SK-MEL-5 (cell line): ENCODE data around the gene GPT2. TPM values are rescaled to one million over a fixed set of nuclear protein-coding genes. Genes with fewer than 3 reads are reported as not detected.

Experiments used
- DNase-seq: peaks from one replicate; pipeline ENCODE4 v3.0.0-alpha.2; 2016; ENCODE audit warnings: low read depth, low spot score
- in situ Hi-C: cut with HindIII; loops from 2 replicates; pipeline ENCODE4 v1.10.0; 2016; ENCODE audit warnings: low sequenced_read_pairs, high pct_unique_total_duplicates, low pct_unique_long_range_greater_than_20kb
- small RNA-seq, 2 experiments: library from RNA; depleted of rRNA; stranded (forward); fragments of <200 nt; gene quantifications; one replicate each; pipeline ENCODE3, GENCODE V24; 2014
- total RNA-seq: library from RNA; depleted of rRNA; stranded (reverse); fragments of >200 nt; shearing (Covaris generic); gene quantifications from 2 replicates; pipeline ENCODE4 v1.2.3, GENCODE V29; 2014; rRNA removed

The GPT2 gene
- total RNA-seq, 1 experiment from 2014 or later: 10.1 TPM

DNA sequence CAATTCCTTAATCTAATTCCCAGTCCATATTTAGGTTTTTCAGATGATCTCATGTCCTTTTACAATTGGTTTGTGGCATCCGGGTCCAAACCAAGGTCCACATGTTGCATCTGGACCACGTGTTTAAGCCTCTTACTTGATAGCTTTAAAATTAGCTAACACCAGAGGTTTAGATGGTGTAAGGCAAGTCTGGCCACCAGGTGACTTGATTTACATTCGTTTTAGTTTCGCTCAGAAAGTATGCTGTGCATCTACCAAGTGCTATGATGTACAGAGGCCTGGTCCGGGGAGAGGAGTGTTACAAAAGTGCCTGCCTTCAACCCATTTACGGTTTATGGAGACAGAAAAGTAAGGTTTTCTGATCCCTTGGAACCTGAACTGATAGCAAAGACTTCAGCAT, 90.2 kb downstream of the GPT2 start:
- DNase-seq: no peak
- in situ Hi-C loops: no loop called here

DNA sequence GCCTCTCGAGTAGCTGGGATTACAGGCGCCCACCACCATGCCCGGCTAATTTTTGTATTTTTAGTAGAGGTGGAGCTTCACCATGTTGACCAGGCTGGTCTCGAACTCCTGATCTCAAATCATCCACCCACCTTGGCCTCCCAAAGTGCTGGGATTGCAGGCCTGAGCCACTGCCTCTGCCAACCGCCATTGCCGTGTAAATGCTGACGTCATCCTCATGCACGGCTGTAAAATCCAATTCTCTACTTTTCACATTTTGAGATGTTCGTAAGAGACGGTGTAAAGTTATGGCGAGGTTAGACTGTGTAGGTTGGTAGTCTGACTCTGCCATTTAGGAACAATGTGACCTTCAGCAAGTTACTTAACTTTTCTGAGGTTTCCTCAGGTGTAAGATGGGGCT, 91.0 kb downstream of the GPT2 start:
- no peak for DNase-seq
- in situ Hi-C loops: no loop called here

DNA sequence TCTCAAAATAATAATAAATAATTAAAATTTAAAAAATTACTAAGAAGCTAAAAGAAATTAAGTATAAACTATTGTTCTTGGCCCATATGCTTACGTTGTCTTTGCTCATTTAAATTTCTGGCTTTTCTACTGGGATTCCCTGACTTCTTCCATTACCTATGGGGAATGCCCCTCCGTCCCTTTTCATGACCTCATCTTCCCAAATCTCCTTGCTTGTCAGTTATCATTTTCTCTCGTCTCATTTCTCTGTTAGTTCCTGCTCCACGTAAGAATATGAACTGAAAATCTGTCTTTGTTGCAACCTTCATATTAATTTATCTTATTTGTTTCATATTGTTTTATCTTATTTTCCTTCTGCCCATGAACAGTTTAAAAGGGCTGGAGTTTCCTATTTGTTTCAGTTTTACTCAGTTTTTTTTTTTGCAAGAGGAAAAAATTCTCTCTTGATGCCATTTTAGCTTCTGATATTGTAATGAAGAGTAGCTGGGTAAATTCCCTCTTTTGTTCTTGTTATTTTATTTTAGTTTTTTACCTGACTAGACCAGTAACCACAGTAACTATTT, 91.8 kb downstream of the GPT2 start:
- in situ Hi-C loops: no loop called here
- DNase-seq: no peak

DNA sequence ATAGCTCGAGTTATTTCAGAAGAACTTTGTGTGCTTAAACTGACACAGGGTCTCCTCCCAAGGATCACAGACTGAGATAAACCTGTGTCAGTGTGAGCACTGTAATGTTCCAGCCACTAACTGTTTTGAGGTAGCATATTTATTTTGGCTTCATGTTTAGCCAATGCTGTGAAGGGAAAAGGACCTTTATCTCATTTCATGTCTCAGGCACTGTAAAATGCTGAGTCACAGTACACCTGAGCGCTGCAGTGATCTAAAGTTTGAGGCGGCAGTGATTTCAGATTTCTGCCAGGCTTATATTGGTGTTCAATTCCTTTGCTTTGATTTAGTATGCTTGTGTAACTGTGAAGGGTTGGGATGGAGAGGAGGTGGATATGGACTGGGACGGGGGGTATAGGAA, 92.4 kb downstream of the GPT2 start:
- no peak for DNase-seq
- in situ Hi-C loops: no loop called here

Small RNAs within 50 kb of the gene (small RNA-seq; reads per million reads assigned to genes)
- gene AC007225.2: 0 reads per million in 2 experiments

Other genes starting within 250 kb of the GPT2 start
- gene VPS35, start 195.2 kb upstream of the GPT2 start, total RNA-seq: 148 and 162 TPM in 2 replicates
- gene ORC6, start 194.7 kb upstream of the GPT2 start, total RNA-seq: 24.4 and 26.2 TPM in 2 replicates
- gene MYLK3, start 136.0 kb upstream of the GPT2 start, total RNA-seq: 0.67 and 1.1 TPM in 2 replicates
- gene C16orf87, start 53.2 kb upstream of the GPT2 start, total RNA-seq: 6.3 and 6.8 TPM in 2 replicates
- gene DNAJA2, start 89.3 kb downstream of the GPT2 start, total RNA-seq: 74.3 and 86.4 TPM in 2 replicates